Raji (cell line): ENCODE data around the gene GRIK1.

Experiments
- POLR2A ChIP-seq: IDR thresholded peaks from 2 replicates; pipeline ENCODE4 v1.6.1; 2011; ENCODE audit warnings: low read depth, low read length, control low read depth; ENCODE audit not compliant: insufficient read depth

Gene GRIK1

DNA sequence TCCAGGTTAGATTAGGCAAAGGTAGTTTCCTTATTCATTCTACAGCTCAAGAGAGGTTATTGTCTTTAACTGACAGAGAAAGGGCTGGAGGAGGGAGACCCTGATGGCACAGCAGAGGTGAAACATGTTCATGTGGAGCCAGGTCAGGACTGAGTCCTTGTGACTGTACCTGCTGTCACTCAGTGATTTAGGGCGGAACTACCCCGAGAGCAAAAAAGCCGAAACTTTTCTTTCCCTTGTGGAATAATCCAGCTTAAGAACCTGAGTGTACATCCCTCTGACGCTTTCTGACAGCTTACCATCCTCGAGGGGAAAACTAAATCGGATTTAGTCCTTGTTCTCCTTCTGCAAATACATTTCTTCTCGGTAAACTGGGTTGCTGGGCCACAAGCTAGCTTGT is 367.8 kb downstream of the GRIK1 start:
- no peak for TF ChIP-seq POLR2A

DNA sequence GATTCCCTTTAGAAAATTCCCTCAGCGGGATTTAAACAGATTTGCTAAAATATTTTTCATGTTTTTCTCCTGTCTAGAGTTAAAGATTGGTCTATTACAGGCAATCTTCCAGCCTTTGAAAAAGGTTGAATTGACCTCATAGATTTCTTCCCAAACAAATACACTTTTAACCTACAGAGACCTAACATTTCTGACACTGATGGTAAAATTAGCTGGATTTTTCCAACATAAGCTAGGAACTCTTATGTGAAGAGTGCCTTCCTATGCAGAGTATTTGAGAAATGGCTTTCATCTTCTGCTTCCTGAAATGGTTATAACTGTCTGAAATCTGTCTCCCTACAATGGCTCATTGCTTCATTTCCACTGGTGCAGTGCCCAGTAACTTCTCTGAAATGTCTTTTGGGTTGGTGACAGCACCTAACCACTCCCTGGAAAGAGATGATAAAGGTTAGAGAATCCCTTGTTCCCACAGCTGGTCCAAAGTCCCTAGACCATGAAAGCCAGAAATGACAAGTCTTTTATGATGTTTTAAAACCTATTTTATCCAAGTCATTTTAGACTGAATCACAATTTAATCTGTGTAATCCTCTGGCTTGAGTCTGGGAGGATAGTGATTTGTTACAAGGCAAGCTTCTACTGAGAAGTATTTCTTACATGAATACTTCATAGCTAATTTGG is 371.6 kb downstream of the GRIK1 start:
- no peak for TF ChIP-seq POLR2A

DNA sequence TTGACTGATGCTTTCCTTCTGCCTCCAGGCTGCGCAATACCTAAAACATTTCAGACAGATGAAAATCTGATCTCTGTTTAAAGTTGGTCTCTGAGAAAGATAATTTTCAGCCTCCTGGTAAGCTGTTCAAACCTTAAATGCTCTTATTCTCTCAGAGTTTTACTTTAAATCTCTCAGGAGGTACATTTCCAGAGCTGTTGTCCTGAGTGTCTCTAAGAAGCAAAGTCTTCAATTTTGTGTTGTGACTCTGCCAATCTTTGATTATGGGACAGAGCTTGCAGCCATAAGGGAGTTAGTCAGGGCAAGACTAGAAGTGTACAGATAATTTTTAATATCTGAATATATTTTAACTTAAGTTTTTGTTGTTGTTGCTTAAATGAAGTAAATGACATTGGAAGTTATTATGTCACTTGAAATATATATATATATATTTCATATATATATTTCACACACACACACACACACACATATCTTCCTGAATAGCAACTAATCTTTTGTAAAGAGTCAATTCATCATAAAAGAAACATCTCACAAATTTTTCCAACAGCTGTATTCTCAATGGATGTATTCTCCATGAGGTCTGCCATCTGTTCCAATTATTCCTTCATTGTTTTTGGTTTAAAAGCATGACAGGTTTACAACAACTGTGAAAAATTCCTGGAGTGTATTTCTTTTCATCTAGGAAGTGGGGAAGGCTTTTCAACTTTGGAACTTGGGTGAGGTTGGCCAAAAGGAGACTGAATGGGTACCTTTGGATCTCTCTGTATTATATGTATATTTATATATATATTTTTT is 381.7 kb downstream of the GRIK1 start:
- TF ChIP-seq POLR2A, result no peak

DNA sequence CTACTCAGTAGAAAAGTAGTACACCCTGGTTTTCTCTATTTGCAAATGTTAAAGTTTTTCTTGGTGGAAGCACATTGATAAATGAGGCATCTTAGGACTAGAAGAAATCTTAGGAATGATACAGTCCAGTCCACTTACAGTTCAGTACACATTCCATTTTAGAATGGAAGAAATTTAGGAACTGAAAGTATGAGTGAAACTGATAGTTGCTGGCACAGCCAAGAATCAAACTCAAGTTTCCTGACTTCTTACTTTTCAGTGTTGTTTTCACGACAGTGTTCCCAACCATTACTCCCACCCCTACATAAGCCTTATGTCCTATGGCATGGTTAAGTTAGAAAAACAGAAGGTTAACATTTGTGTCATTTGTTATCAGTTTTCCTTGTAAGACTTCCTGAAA is 382.6 kb downstream of the GRIK1 start:
- no peak for TF ChIP-seq POLR2A

DNA sequence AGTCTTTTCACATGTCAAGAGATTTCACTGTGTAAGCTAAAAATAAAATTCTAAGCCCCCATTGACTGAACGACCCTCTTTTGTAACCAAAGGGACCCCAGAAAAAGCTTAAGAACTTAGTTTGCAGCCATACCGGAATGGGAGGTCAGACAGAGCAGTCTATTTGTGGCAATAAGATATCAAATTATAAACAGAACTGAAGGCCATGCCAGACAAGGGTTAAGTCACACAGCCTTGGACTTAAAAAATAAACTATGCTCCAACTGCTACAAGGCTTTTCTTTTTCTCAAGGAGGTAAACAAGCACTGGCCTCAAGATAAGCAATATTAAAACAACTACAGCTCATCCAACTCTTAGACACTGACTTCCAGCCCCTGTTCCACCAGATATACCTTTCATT is 384.2 kb downstream of the GRIK1 start:
- no peak for TF ChIP-seq POLR2A

DNA sequence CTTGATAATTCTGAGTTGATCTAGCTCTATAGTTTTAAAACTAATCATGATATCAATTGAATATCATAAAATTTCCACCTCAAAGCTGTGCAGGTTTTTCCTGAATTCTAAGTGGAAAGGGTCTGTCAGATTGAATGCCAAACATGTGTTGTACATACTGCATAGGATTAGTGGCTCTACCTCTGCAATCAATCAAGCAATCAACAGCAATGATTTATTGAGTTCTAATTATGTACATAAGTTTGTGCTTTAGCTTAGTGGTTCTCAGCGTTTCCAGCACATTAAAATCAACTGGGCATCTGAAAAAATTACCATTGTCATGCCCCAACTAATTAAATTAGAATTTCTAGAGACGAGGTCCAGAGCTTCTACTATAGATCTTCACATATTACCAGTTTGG is 389.6 kb downstream of the GRIK1 start:
- TF ChIP-seq POLR2A, result no peak

DNA sequence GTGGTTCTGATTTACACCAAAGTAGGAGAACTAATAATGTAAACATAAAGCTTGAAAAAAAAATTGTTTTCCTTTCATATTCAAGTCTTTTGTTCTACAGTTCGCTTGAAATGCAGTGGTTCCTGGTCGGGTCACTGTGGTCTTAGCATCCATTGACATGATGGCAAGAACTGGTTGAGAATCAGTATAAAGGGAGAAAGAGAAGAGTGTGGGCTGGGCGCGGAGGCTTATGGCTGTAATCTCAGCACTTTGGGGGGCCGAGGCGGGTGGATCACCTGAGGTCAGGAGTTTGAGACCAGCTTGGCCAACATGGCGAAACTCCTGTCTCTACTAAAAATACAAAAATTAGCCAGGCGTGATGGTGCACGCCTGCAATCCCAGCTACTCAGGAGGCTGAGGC is 390.2 kb downstream of the GRIK1 start:
- no peak for TF ChIP-seq POLR2A

DNA sequence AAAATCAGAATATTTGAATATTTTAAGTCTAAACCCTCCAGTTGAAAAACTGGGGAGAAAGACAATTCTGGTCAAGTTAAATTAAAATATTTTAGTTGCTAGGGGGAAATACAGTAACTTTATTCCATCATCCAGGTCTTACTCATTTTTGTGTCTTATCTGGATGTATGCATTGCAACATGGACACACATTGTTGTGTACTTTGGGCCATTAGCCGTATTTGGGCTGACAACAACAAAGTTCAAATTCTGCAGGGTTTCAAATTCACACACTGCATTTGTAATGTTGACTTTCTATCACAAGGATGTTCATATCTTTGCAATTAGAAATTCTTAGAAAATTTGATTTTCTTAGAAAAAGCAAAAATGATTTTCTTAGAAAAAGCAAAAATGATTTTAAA is 391.8 kb downstream of the GRIK1 start:
- no peak for TF ChIP-seq POLR2A

DNA sequence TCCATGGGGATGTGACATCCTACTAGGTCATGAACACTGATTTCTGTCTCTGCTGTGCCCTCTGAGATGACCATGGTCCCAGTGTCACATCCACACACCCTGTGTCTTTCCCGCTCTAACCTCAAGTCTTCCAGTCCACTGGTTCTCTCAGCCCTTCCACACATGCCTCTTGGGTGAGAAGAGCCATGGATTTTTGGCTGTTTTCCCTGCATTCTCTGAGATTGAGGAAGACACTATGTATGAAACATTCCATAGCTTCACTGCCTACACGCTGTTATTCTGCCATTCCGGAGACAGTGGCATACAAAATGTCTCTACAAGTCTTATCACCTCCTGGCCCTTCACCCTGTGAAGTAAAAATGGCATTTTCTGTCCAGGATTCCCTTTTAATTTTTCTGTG is 393.7 kb downstream of the GRIK1 start:
- no peak for TF ChIP-seq POLR2A

DNA sequence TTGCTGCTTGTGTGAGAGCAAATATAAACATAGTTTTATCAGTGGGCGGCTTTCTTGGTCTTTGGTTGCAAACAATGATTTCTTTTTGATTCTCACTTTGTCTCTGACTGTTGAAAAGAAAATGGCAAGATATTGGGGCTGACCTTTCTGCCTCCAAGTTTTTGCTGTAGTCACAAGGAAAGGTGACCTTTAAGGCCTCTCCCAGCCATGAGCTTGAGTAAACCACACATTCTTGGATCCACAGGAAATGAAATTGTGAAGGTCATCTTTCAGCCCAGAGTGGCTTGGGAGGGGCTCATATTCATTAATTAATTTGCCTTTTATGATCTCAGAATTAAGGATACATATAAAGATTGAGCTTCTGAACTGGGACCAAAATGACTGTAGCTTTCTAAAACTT is 399.5 kb downstream of the GRIK1 start:
- TF ChIP-seq POLR2A, result no peak

DNA sequence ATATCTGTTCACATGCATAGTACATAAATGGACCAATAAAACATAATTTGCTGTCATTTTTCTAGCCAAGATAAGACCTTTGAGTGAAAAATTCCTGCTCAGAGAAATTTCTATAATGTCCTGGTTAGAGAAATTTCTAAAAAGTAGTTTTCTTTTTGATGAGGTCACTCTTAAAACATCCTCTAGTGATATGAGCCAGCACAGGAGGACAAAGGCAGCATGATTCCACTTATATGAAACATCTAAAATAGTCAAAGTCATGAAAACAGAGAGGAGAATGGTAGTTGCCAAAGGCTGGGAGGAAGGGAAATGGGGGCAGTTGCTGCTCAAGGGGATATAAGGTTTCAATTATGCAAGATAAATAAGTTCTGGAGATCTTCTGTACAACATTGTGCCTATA is 401.7 kb downstream of the GRIK1 start:
- no peak for TF ChIP-seq POLR2A

DNA sequence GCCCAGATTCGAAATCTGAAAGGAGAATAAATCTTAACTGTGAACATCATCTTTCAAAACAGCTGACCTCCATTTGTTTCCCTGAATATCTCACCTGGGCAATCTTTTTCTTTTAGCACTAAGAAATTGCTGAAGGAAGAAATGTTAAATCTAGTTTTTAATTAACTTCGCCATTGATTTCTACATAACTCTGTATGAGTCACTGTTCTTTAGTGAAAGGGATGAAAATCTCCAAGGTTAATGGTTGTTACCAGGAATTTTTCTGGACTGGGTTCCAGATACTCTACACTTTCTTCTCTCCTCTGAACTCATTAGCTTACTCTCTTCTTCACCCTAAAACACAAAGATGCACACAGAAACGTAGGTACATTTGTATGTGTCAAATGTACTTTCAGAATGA is 405.3 kb downstream of the GRIK1 start:
- no peak for TF ChIP-seq POLR2A

DNA sequence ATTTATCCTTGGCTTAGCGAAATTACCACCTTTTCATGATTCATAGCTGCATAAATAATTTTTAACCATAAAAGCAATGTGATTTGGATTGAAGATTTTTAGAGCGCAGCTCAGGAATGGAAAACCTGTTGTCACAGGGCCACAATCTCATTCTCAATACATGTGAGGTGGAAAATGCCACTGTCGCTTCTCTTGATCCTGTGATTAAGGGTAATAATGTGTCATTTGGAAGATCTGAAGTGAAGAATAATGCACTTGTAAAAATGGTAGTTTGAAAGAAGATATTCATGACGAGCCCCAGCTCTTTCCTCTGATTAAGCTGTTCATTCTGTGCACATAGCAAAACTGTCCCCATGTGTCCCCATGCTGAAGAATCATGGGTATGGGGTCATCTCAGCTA is 410.7 kb downstream of the GRIK1 start:
- TF ChIP-seq POLR2A, result no peak

DNA sequence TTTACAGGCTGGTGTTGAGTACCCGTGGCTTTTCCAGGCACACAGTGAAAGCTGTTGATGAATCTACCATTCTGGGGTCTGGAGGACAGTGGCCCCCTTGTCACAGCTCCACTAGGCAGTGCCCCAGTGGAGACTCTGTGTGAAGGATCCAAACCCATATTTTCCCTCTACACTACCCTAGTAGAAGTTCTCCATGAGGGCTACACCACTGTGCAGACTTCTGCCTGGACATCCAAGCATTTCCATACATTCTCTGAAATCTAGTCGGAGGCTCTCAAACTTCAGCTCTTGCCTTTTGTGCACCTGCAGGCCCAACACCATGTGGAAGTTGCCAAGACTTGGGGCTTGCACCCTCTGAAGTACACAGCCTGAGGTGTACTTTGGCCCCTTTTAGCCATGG is 413.3 kb downstream of the GRIK1 start:
- TF ChIP-seq POLR2A, result no peak

DNA sequence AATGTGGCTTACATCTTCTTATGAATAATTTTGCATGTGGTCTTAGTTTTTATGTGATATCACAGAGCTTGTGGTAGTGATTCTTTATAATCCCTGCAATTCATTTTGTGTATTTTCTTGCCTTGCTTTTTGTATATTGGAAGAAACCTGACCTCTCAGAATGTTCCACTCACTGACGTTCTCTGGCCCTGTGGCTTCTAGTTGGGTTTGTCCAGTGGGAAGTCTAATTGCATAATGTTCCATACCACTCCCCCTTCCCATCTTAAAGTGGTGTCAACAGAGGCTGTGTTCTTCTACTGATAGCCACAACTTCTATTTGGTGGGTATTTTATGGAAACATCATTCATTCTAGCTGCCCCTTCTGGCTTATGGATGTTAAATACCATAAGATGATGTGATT is 415.7 kb downstream of the GRIK1 start:
- TF ChIP-seq POLR2A, result no peak

DNA sequence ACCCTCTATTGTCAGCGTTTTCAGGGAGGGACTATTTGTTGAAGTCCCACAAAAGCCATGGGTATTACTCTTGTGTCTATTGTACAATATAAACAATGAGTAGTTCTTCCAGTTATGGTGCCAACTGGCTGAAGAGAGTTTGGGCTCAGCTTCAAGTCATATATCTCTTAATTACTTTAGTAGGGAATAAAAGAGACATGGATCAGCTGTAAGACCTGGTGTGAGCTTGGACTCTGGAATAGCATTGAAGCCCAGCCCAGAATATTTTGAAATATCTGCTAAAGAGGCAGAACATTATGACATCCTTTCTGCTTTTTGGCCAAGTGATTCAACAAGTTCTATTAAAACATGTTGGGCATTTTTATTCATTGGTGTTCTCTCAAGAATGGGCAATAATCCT is 416.1 kb downstream of the GRIK1 start:
- no peak for TF ChIP-seq POLR2A

DNA sequence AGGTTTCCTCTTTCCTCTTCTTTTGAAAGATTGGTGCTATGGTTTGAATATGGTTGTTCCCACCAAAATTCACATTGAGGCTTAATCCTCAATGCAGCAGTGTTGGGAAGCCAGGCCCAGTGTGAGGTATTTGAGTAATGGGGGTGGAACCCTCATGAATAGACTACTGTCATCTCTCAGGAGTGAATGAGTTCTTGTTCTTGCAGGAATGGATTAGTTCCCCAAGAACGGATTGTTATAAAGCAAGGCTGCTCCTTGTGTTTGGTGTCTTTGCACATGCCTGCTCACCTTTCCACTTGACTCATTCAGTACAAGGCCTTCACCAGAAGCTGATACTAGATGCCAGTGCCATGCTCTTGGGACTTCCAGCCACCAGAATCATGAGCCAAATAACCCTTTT is 417.9 kb downstream of the GRIK1 start:
- TF ChIP-seq POLR2A, result no peak
